HG03045 (cell line): Measurements from ENCODE around the gene RFX2.
"Not testable (repeated sequence)": the region's sequence is repeated elsewhere in the genome, so short reads cannot be mapped to it uniquely, and the experiment has no call there.

Experiments
- ATAC-seq: cut with Tn5 transposase; IDR thresholded peaks from one replicate; pipeline ENCODE4 v1.9.1; 2021; ENCODE audit warnings: mild to moderate bottlenecking, moderate library complexity; ENCODE audit not compliant: unreplicated experiment

Gene RFX2

DNA sequence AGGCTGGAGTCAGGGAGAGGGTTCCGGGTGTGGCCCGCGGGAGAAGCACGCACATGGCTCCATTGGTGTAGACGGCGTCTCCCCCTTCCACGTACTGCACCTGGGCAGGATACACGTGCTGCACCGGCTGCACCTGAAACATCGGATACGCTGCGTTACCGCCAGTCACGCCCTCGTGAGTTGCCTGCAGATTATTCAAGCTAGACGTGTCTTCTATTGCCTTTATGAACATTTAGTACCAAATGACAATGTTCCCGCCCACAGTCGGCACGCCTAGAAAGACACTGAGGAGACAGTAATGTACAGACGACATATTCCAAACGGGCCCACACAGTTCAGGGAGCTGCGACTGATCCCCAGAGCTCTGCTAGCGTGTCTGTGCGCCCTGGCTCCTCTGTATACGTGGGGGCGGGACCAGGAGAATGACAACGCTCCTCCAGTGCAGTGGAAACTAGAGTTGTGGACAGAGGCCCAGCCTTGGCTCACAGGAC is 68.3 kb downstream of the RFX2 start:
- ATAC-seq = no peak

GRCh38 chr19:6041071-6041470 is 69.2 kb downstream of the RFX2 start:
- ATAC-seq = no peak

- no peak for ATAC-seq
Measured at GRCh38 chr19:6039566-6040225, 70.6 kb downstream of the RFX2 start.

GRCh38 chr19:6038634-6039405 is 71.5 kb downstream of the RFX2 start:
- no peak for ATAC-seq

DNA sequence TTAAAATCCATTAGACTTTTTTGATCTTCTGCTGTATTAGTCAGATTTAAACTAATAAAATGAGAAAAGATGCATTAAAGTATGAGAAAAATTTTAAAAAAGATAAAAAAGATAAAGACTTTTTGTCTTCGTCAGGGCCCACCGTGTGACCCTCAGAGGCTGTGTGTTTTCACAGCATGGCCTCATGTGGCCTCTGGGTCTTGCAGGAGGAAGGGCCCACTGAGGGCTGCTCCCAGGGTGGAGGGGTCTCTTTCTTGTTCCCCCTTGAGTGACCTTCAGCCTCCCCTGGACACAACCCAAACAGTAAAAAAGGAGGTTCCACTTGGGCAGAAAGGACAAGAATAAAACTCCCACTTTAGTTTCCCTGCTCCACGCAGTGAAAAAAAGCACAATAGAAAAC is 75.3 kb downstream of the RFX2 start:
- ATAC-seq = no peak

DNA sequence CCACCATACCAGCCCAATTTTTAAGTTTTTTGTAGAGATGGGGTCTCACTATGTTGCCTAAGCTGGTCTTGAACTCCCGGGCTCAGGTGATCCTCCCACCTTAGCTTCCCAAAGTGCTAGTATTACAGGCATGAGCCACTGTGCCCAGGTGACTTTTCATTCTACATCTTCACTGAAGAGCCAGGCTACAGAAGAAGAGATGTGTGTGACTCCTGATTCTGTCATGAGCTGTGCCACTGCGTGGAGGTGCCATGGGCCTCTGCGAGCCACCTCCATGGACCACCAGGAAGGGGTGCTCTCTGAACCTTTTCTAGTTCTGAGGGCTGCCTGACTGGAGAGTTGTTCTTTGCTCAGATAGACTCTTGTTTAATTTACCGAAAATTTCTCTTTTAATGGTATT is 75.8 kb downstream of the RFX2 start:
- no peak for ATAC-seq

GRCh38 chr19:6033744-6034264 is 76.5 kb downstream of the RFX2 start:
- ATAC-seq = no peak

DNA sequence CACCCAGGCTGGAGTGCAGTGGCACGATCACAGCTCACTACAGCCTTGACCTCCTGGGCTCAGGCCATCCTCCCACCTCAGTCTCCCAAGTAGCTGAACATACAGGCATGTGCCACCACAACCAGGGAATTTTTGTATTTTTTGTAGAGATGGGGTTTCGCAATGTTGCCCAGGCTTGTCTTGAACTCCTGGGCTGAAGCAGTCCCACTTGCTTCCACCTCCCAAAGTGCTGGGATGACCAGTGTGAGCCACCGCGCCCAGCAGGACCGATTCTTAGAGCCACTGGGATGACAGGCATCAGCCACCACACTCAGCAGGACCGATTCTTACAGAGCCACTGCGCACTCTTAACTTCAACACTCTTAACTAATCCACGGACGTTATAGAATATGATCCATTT is 77.5 kb downstream of the RFX2 start:
- no peak for ATAC-seq

GRCh38 chr19:6032381-6032780 is 77.9 kb downstream of the RFX2 start:
- ATAC-seq = no peak

DNA sequence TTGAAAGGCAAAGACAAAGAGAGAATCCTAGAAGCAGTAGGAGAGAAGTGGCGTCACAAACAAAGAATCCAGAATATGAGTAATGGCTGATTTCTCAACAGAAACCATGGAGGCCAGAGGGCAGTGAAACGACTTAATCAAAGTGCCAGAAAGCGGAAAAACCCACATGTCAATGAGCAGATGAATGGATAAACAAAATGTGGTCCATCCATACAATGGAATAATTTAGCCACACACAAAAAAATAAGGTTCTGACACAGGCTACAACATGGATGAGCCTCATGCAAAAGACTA is 80.1 kb downstream of the RFX2 start:
- ATAC-seq = no peak

DNA sequence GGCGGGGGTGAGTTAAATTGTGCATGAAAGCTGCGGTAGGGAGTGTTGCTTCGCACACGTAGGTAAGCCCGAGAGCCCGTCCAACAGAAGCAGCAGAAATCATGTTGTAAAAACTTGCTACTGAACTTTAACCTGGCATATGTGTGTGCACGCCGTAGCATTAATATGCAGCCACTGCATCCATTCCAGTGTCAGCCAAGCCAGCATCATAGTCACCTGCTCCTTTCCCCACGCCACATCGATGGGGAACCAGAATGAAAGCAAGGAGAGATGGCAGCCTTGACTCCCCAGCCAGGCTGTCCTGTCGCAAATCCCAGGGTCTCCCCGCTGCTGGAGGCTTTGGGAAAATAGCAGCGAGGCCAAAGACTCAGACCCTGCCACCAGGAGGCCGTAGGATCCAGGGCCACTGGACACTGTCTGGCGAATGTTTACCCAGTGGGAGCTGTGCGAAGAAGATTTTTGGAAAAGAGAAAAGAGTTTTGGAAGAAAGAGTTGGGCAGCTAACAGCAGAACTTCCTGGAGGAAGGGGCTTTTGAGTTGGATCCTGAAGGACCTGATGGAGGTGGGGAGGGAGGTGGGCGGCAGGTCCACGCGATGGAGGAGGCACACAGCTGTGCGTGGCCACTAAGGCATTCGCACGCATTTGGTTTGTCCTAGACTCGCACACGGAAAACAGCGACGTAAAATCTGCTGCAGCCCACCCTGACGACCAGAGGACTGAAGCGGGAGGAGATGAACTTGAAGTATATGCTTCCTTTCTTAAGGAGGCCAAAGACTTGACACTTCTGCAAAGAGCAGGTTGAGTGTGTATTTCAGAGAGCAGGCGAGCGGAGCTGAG is 83.7 kb downstream of the RFX2 start:
- no peak for ATAC-seq

DNA sequence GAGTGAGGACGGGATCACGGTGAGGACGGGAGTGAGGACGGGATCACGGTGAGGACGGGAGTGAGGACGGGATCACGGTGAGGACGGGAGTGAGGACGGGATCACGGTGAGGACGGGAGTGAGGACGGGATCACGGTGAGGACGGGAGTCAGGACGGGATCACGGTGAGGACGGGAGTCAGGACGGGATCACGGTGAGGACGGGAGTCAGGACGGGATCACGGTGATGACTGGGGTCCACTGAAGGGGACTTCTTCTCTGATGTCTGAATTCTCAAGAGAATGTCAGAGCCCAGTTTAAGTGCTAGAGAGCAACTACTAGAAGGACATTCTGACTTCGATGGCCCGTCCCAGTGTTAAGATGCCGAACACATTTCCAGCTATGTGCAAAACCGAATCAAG is 85.5 kb downstream of the RFX2 start:
- not testable (repeated sequence) for ATAC-seq

DNA sequence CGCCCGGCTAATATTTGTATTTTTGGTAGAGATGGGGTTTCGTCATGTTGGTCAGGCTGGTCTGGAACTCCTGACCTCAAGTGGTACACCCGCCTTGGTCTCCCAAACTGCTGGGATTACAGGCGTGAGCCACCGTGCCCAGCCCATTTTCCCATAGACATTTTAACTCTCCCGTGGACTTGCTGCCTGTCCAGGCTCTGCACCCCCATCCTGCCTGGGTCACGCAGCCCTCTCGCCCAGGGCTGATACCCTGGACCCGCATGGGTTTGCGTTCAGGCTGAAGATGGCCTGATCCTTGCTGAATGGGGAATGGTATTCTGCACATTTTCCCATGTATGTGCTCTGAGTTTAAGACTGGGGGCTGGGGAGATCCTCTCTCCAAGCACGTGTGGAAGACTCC is 86.4 kb downstream of the RFX2 start:
- ATAC-seq = no peak

DNA sequence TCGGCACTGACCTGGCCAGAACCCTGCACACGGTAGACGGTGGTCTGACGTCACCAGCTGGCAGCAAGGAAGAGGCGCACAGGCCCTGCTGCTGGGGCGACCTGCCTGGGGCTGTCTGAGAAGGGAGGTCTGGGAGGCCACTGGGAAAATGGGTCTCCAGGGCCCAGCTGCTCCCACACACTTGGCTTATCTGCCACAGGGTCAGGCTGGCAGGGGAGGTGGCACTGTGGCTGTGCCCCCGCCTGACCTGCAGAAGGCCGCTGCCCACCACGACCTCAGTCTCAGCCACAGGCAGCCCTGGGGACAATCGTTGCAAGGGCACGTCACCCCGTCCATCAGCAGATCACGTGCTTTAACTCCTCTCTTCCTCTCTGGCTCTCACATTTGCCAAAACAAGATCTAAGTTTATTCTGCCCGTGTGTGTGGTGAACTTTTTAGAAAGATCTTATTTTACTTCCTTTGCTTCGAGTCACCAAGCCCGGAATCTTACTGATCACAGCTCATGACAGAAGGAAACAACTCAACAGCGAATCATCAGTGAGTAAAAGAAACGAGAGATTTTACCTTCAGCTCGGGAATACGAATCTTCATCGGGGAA is 87.1 kb downstream of the RFX2 start:
- no peak for ATAC-seq

DNA sequence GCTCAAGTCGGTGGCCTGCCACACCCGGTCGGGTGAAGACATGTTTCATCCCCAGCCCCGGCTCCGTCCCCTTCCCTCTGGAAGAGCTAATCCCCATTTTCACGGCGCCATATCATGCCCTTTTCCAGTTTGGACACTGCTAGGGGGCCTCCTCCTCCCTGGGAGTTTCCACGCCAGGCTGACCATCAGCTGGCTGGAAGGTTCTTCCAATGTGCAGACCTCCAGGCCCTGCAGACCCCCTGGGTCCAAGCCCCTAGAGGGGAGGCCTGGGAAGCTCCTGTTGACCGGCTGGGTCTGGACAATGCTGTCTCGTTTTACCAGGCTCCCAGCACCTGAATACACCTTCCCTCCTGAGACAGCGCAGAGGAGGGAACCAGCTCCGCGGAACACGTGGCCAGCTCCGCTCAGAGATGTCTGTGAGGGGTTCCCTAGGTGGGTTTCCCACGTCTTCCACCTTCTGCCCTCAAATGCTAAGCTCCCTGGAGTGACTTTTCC is 87.7 kb downstream of the RFX2 start:
- no peak for ATAC-seq

DNA sequence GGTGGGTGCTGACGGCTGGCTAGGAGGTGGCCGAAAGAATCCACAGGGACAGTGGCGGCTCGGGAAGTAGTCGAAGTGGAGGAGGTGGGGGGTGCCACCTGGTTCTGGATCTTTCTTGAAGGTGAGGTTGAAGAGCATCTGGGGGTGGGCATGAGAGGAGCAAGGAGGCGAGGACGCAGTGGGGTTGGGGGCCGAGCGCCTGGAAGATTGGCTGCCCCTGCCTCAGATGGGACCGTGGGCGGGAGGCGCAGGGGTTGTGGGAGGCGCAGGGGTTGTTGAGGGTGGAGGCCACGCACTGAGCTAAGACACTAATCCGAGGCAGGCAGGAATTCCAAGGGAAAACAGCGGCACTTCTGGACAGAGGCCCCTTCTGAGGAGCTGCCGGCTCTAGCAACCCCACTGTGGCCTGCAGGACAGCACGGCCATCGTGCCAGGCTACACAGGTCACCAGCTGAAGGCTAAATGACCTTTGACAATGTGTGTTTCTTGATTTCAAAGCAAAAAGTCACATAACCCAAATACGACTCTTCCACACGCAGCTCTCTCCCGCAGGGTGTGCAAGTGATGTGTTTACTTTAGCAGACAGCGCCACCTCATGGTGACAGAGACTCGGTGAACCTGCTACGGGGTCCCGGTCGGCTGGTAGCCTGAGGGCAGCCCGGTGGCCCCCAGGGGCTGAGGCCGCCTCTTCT is 88.3 kb downstream of the RFX2 start:
- ATAC-seq = no peak

DNA sequence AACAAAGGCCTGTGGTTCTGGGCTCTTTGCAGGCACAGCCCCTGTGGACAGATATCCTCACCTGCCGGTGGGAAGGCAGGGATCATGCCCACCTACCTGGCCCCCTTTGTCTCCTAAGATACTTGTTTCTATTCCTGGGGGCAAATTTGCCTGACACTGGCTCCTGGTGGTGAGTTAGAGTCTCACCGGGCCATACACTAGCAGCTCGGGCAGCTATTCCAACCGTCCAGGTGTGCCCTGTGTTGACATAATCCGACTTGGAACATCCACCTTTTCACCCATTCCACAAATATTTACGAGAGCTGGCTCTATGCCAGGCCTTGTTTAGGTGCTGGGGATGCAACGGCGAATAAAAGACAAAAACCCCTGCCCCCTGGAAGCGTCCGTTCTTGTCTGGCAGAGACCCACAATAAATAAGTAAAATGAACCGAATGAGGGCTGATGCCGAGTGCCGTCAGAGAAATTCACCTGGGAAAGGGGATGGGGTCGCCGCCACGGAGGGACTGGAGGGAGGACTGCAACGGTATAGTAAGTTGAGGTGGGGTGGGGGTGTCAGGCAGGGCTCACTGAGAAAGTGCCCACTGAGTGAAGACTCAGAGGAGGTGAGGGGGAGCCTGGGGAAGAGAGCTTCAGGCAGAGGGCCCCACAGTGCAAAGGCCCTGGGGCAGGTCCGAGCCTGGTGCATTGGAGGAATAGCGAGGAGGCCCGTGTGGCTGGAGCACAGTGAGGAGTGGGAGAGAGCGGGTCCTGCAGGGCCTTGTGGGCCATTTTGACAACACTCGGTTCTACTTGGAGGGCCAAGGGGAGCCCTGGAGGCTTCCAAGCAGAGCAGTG is 89.1 kb downstream of the RFX2 start:
- ATAC-seq = no peak

GRCh38 chr19:6020166-6020882 is 90.0 kb downstream of the RFX2 start:
- no peak for ATAC-seq

DNA sequence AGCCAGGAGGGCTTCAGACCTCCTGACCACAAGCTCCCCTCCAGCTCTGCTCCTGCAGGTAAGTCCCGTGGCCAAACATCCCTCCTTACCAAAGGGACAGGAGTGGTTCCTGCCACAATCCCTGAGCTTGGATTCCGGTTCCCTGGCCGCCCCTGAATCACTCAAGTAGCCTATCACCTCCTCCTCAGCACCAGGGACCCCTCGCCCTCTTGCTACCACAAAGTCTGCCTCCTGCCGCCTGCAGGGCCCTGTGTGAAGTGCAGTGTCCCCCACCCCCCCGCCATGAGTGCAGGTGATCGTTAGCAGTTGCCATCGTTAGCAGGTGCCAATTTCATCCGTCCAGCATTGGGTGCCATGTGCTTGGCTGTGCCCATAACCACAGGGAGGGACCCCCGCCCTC is 91.5 kb downstream of the RFX2 start:
- ATAC-seq = no peak
